Esophagus muscularis mucosa (tissue), 4 donors: ENCODE results near the gene LRRK1.

Experiments
- EP300 ChIP-seq: sonication (generic); formaldehyde crosslinking; IDR thresholded peaks from one replicate; pipeline ENCODE4 v1.6.1; 2017; ENCODE audit warnings: antibody characterized with exemption
- POLR2A ChIP-seq: fragments of 450-650 bp; IDR thresholded peaks from one replicate; pipeline ENCODE4 v1.6.1; 2017; ENCODE audit warnings: antibody characterized with exemption, moderate library complexity, mild to moderate bottlenecking, low read depth
- TF ChIP-seq, protein P1 (sequence below), 3 experiments: fragments of 200-600 bp in 2 of 3; fragments of 450-650 bp in 1 of 3; sonication (generic) in 2 of 3; IDR thresholded peaks; one replicate each; pipeline ENCODE4 v1.5.1; 2017 to 2019; ENCODE audit warnings: antibody characterized with exemption in 3 of 3, mild to moderate bottlenecking in 2 of 3, moderate library complexity in 1 of 3

DNA sequence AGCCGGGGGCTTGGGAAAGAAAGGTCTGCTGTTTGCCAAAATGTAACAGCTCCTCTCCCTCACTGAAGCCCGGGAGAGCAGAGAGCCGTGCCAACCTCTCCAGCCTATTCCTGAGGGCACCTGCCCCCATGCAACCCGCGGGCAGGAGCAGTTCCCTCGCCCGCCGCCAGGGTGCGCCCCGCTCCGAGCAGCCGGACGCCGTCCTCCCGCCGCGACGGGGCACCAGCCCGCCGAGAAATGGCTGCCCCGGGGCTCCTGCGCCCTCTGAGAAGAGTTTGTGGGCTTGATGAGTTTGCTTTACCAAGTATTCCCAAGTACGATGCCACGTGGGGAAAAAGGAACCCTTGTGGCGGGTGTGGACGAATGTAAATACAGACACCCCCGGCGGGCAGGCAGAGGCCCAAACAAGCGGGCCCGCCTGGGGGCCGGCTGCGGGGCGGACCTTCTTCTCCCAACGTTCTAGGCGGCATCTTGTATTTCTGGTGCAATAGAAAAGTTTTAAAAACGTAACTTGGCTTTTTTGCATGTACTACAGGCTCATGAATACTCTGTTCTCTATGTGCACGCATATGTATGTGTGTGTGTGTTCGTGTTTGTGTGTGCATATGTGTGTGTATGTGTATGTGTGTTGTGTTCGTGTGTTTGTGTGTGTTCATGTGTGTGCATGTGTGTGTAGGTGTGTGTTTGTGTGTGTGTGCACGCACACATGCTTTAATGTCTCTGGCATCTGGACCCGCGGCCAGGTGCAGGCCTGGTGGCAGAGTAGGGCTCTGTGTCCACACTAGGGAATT, 169.8 kb downstream of the LRRK1 start:
- TF ChIP-seq EP300 (no peak), POLR2A (no peak)
- TF ChIP-seq, protein P1, sequence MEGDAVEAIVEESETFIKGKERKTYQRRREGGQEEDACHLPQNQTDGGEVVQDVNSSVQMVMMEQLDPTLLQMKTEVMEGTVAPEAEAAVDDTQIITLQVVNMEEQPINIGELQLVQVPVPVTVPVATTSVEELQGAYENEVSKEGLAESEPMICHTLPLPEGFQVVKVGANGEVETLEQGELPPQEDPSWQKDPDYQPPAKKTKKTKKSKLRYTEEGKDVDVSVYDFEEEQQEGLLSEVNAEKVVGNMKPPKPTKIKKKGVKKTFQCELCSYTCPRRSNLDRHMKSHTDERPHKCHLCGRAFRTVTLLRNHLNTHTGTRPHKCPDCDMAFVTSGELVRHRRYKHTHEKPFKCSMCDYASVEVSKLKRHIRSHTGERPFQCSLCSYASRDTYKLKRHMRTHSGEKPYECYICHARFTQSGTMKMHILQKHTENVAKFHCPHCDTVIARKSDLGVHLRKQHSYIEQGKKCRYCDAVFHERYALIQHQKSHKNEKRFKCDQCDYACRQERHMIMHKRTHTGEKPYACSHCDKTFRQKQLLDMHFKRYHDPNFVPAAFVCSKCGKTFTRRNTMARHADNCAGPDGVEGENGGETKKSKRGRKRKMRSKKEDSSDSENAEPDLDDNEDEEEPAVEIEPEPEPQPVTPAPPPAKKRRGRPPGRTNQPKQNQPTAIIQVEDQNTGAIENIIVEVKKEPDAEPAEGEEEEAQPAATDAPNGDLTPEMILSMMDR (IDR thresholded peaks at IDR 0.05): peak in 2 of 3 experiments; percentile 99 to 100
